HepG2 (cell line): ENCODE measurements around the gene MYO1E. TPM values are rescaled to one million over a fixed set of nuclear protein-coding genes. Genes with fewer than 3 reads are reported as not detected.

ENCODE experiments used
- ATAC-seq: fragments of 200-7000 bp; cut with Tn5 transposase; 3 replicates; pipeline ENCODE4 v1.9.1; 2020; ENCODE audit warnings: mild to moderate bottlenecking, moderate library complexity
- BruUV-seq: library from RNA; stranded (reverse); fragments of 400-500 nt; replicated peaks from 2 replicates; lab custom pipeline; 2021; lab: Mats Ljungman, UMichigan
- CTCF ChIA-PET: fragments of 300-600 bp; formaldehyde crosslinking; extraction: SDS; loops from one replicate; lab custom pipeline; 2021; ENCODE audit warnings: low total read pairs, inconsistent platforms, low intra/inter-chr PET ratio; lab: Yijun Ruan, JAX
- POLR2A ChIA-PET: fragments of 350-600 bp; sonication (Branson Sonifier 250); formaldehyde crosslinking; loops from one replicate; lab custom pipeline; 2020; ENCODE audit warnings: antibody characterized with exemption, inconsistent platforms; lab: Yijun Ruan, JAX
- DNase-seq: peaks from one replicate; pipeline ENCODE4 v3.0.0-alpha.2; 2015; ENCODE audit warnings: low spot score
- FAIRE-seq: peaks from 3 replicates; lab custom pipeline; 2011; peaks lifted over from hg19 to GRCh38; lab: Jason Lieb, UNC
- H2AFZ ChIP-seq: one replicate; pipeline ENCODE4 v1.6.1; 2011; ENCODE audit warnings: low read length, inconsistent platforms
- H3K27ac ChIP-seq: fragments of 300-600 bp; 3 replicates; pipeline ENCODE4 v1.8.0; 2011; ENCODE audit warnings: mixed run types, mild to moderate bottlenecking, mixed read lengths, low read length, inconsistent platforms; ENCODE audit not compliant: insufficient read depth; ENCODE audit errors: extremely low read length
- H3K27me3 ChIP-seq, 2 experiments: fragments of 200-600 bp in 1 of 2; 2 replicates in 1 of 2; 3 replicates in 1 of 2; pipeline versions ENCODE4 v1.6.0 to v1.8.0; 2011; ENCODE audit warnings: low read length in 2 of 2, mild to moderate bottlenecking in 2 of 2, moderate library complexity in 2 of 2, inconsistent platforms in 1 of 2; ENCODE audit not compliant: insufficient read depth in 2 of 2, control insufficient read depth in 1 of 2
- H3K36me3 ChIP-seq, 2 experiments: fragments of 200-600 bp in 1 of 2; replicated peaks in 1 of 2; 2 replicates in 1 of 2; 3 replicates in 1 of 2; pipeline versions ENCODE4 v1.5.1 to v1.8.0; 2011; ENCODE audit warnings: low read length in 2 of 2, inconsistent platforms in 1 of 2; ENCODE audit not compliant: insufficient read depth in 2 of 2, control insufficient read depth in 1 of 2
- H3K4me1 ChIP-seq: 2 replicates; pipeline ENCODE4 v1.5.1; 2012; ENCODE audit warnings: low read length, inconsistent platforms; ENCODE audit not compliant: insufficient read depth
- H3K4me2 ChIP-seq: 2 replicates; pipeline ENCODE4 v1.6.0; 2011; ENCODE audit warnings: low read depth, low read length, inconsistent platforms
- H3K4me3 ChIP-seq, 3 experiments: fragments of 200-600 bp in 1 of 3; sonication (generic), shearing (Covaris generic) in 1 of 3; replicated peaks in 1 of 3; 2 replicates each; pipeline ENCODE4 v1.5.1; 2011 to 2016; ENCODE audit warnings: low read length in 3 of 3, inconsistent platforms in 2 of 3, low read depth in 2 of 3, mild to moderate bottlenecking in 2 of 3, control low read depth in 1 of 3, mixed read lengths in 1 of 3; ENCODE audit not compliant: insufficient read depth in 1 of 3
- H3K79me2 ChIP-seq: one replicate; pipeline ENCODE4 v1.6.1; 2011; ENCODE audit warnings: low read length, inconsistent platforms; ENCODE audit not compliant: insufficient read depth
- H3K9ac ChIP-seq: 2 replicates; pipeline ENCODE4 v1.6.0; 2011; ENCODE audit warnings: mild to moderate bottlenecking, low read depth, low read length, inconsistent platforms; ENCODE audit not compliant: insufficient read depth
- H3K9me3 ChIP-seq: 2 replicates; pipeline ENCODE4 v1.5.1; 2012; ENCODE audit warnings: mild to moderate bottlenecking, low read length
- H4K20me1 ChIP-seq: 2 replicates; pipeline ENCODE4 v1.6.0; 2011; ENCODE audit warnings: inconsistent platforms, mild to moderate bottlenecking, low read length, moderate library complexity; ENCODE audit not compliant: insufficient read depth
- ELF3 ChIP-seq: IDR thresholded peaks from 2 replicates; pipeline ENCODE4 v1.6.1; 2016; ENCODE audit warnings: missing genetic modification reagents, missing compliant biosample characterization
- FOXA3 ChIP-seq: IDR thresholded peaks from 2 replicates; pipeline ENCODE4 v1.6.1; 2016; ENCODE audit warnings: missing genetic modification reagents, missing compliant biosample characterization
- FOXK2 ChIP-seq: fragments of 450-650 bp; IDR thresholded peaks from 2 replicates; pipeline ENCODE4 v1.6.1; 2016
- HNRNPK ChIP-seq: fragments of 200-400 bp; formaldehyde crosslinking; IDR thresholded peaks from 2 replicates; pipeline ENCODE4 v1.6.1; 2018; ENCODE audit warnings: low read length, low read depth, moderate library complexity, mild to moderate bottlenecking; ENCODE audit not compliant: poor library complexity, severe bottlenecking
- JUND ChIP-seq: sonication (generic); formaldehyde crosslinking; IDR thresholded peaks from 2 replicates; pipeline ENCODE4 v1.8.0; 2022; ENCODE audit warnings: mild to moderate bottlenecking, missing genetic modification reagents
- MIER3 ChIP-seq: IDR thresholded peaks from 2 replicates; pipeline ENCODE4 v1.6.1; 2016; ENCODE audit warnings: missing compliant biosample characterization, borderline replicate concordance
- RFXANK ChIP-seq: IDR thresholded peaks from 2 replicates; pipeline ENCODE4 v1.6.1; 2016
- RXRA ChIP-seq: sonication (generic); formaldehyde crosslinking; IDR thresholded peaks from 2 replicates; pipeline ENCODE4 v1.5.1; 2020; ENCODE audit warnings: missing genetic modification reagents
- RXRB ChIP-seq: IDR thresholded peaks from 2 replicates; pipeline ENCODE4 v1.6.1; 2016; ENCODE audit warnings: borderline replicate concordance, missing genetic modification reagents, missing compliant biosample characterization
- SALL1 ChIP-seq: sonication (generic); formaldehyde crosslinking; IDR thresholded peaks from 2 replicates; pipeline ENCODE4 v1.8.0; 2022; ENCODE audit warnings: mild to moderate bottlenecking, missing genetic modification reagents
- SATB2 ChIP-seq: sonication (generic); formaldehyde crosslinking; IDR thresholded peaks from 2 replicates; pipeline ENCODE4 v1.5.0; 2020; ENCODE audit warnings: missing genetic modification reagents
- TBX2 ChIP-seq: sonication (generic); formaldehyde crosslinking; IDR thresholded peaks from 2 replicates; pipeline ENCODE4 v1.5.0; 2020; ENCODE audit warnings: missing genetic modification reagents, mild to moderate bottlenecking, borderline replicate concordance
- THAP8 ChIP-seq: sonication (generic); formaldehyde crosslinking; IDR thresholded peaks from 2 replicates; pipeline ENCODE4 v1.5.1; 2020; ENCODE audit warnings: missing genetic modification reagents, mild to moderate bottlenecking, borderline replicate concordance
- YEATS4 ChIP-seq: sonication (generic); formaldehyde crosslinking; IDR thresholded peaks from 2 replicates; pipeline ENCODE4 v1.4.0; 2020; ENCODE audit warnings: missing genetic modification reagents, borderline replicate concordance
- ZMYM2 ChIP-seq: sonication (generic); formaldehyde crosslinking; IDR thresholded peaks from 2 replicates; pipeline ENCODE4 v1.8.0; 2022; ENCODE audit warnings: mild to moderate bottlenecking, missing genetic modification reagents
- ZMYM4 ChIP-seq: sonication (generic); formaldehyde crosslinking; IDR thresholded peaks from 2 replicates; pipeline ENCODE4 v1.8.1; 2023; ENCODE audit warnings: mild to moderate bottlenecking, missing genetic modification reagents
- ZNF121 ChIP-seq: sonication (generic); formaldehyde crosslinking; IDR thresholded peaks from 2 replicates; pipeline ENCODE4 v1.5.0; 2020; ENCODE audit warnings: mild to moderate bottlenecking, missing genetic modification reagents
- ZNF331 ChIP-seq: sonication (generic); formaldehyde crosslinking; IDR thresholded peaks from 2 replicates; pipeline ENCODE4 v1.4.0; 2020; ENCODE audit warnings: missing genetic modification reagents
- ZNF382 ChIP-seq: sonication (generic); formaldehyde crosslinking; IDR thresholded peaks from 2 replicates; pipeline ENCODE4 v1.5.0; 2020; ENCODE audit warnings: missing genetic modification reagents, mild to moderate bottlenecking, borderline replicate concordance
- ZNF619 ChIP-seq: sonication (generic); formaldehyde crosslinking; IDR thresholded peaks from 2 replicates; pipeline ENCODE4 v1.4.0; 2020; ENCODE audit warnings: mild to moderate bottlenecking, missing genetic modification reagents
- ZNF672 ChIP-seq: sonication (generic); formaldehyde crosslinking; IDR thresholded peaks from 2 replicates; pipeline ENCODE4 v1.8.1; 2022; ENCODE audit warnings: missing genetic modification reagents
- ZNF784 ChIP-seq: sonication (generic); formaldehyde crosslinking; IDR thresholded peaks from 2 replicates; pipeline ENCODE4 v1.5.1; 2020; ENCODE audit warnings: missing genetic modification reagents, mild to moderate bottlenecking, borderline replicate concordance
- WGBS: methylation state at CpG from one replicate; pipeline ENCODE4 v1.1.6; 2017; ENCODE audit warnings: low lambda C conversion rate; 5-methylcytosine and 5-hydroxymethylcytosine counted together
- in situ Hi-C: cut with HindIII; loops from 2 replicates; pipeline ENCODE4 v1.10.0; 2017; ENCODE audit warnings: low pct_unique_long_range_greater_than_20kb; ENCODE audit not compliant: extremely low pct_ligation_motif_present
- intact Hi-C: fragments of 100-400 bp; cut with micrococcal nuclease; formaldehyde crosslinking; loops from one replicate; pipeline ENCODE4 v1.10.0; 2022; ENCODE audit not compliant: unreplicated experiment
- polyA plus RNA-seq, 8 experiments: library from polyadenylated mRNA; depleted of rRNA in 3 of 8; stranded (reverse) in 7 of 8; unstranded in 1 of 8; fragments of >200 nt; fragmentation: Illumina TruSeq in 4 of 8; extraction: Trizol in 4 of 8; gene quantifications; 2 replicates each; pipeline versions ENCODE4 v1.2.1 to v1.2.3, GENCODE V29; 2011 to 2016; ENCODE audit warnings: low read depth in 4 of 8, missing spikeins in 1 of 8, mixed read lengths in 1 of 8; ENCODE audit not compliant: insufficient read depth in 1 of 8
- total RNA-seq, 5 experiments: library from RNA; depleted of rRNA; stranded (reverse); fragments of >200 nt; fragmentation: Illumina TruSeq; extraction: Trizol; gene quantifications; 2 replicates each; pipeline ENCODE4 v1.2.3, GENCODE V29; 2016; ENCODE audit warnings: low read depth in 1 of 5

Gene MYO1E
- total and polyA plus RNA-seq, 2 of the 13 experiments (the other 11 are each of a cell fraction or from before 2014, with no cell fraction given): 15.7 to 25.1 TPM

GRCh38 chr15:59283717-59284391 is 88.8 kb downstream of the MYO1E start (continued):
- TF ChIP-seq YEATS4 (CRISPR knock-in tag) (0 out of 2 replicates have a peak, but pooled peaks have one; percentile 22), JUND (CRISPR knock-in tag) (no peak), ZNF784 (no peak), ZNF672 (CRISPR knock-in tag) (no peak), TBX2 (CRISPR knock-in tag) (0 out of 2 replicates have a peak, but pooled peaks have one; percentile 44), SATB2 (CRISPR knock-in tag) (no peak), FOXA3 (CRISPR knock-in tag) (peak; percentile 22; the same call in 1 of the 2 replicates), RXRA (CRISPR knock-in tag) (0 out of 2 replicates have a peak, but pooled peaks have one; percentile 16), ELF3 (CRISPR knock-in tag) (peak; percentile 24; the same call in 1 of the 2 replicates)

- DNase-seq (peak; percentile 36), ATAC-seq (peak; percentile 7; the same call in 1 of the 3 replicates), FAIRE-seq (no peak)
- Histone ChIP-seq H3K9ac (0 out of 2 replicates have a peak overlapping the region, but pooled peaks have one; percentile 44), H3K79me2 (peaks cover 6% of the 10 kb centered on the region), H4K20me1 (no peaks in the 10 kb centered on the region), H3K27me3 (no peaks in the 10 kb centered on the region), H3K36me3 (no peaks in the 10 kb centered on the region), H3K4me3 (no peak overlapping the region), H2AFZ (no peak overlapping the region), H3K4me2 (peak overlapping the region; percentile 59; the same call in 1 of the 2 replicates), H3K27ac (peak overlapping the region; percentile 87), H3K9me3 (no peaks in the 10 kb centered on the region), H3K4me1 (peaks cover 80% of the 10 kb centered on the region)
- in situ Hi-C loops (no loop called here), intact Hi-C loops (no loop called here)
- POLR2A ChIA-PET: interaction anchor here (2.1 kb wide), 1 partner anchor 10 kb away, joined by 8 read pairs; no protein-coding TSS in a partner anchor
- BruUV-seq: no TSS peak
- WGBS: 72% methylated on average over 13 of the region's 14 CpGs
- CTCF ChIA-PET: no interaction called here
- no peak for TF ChIP-seq ZNF619 (CRISPR knock-in tag)
- no peak for TF ChIP-seq RXRB (CRISPR knock-in tag)
- no peak for TF ChIP-seq MIER3 (CRISPR knock-in tag)
- TF ChIP-seq ZNF121 (CRISPR knock-in tag): peak; percentile 97
- no peak for TF ChIP-seq THAP8 (CRISPR knock-in tag)
- no peak for TF ChIP-seq ZNF382 (CRISPR knock-in tag)
- TF ChIP-seq ZMYM4 (CRISPR knock-in tag): 0 out of 2 replicates have a peak, but pooled peaks have one; percentile 27
- peak; percentile 97 for TF ChIP-seq HNRNPK
- TF ChIP-seq ZMYM2 (CRISPR knock-in tag): peak; percentile 50; the same call in 1 of the 2 replicates
- TF ChIP-seq FOXK2: no peak
- TF ChIP-seq ZNF331 (CRISPR knock-in tag): no peak
- no peak for TF ChIP-seq RFXANK (CRISPR knock-in tag)
- TF ChIP-seq SALL1 (CRISPR knock-in tag): no peak
Measured at GRCh38 chr15:59282515-59283337, 89.9 kb downstream of the MYO1E start.
